Stimulated activated CD8-positive, alpha-beta memory T cell treated with anti-CD3 and anti-CD28 coated beads, Interleukin-7, amount 100 ng/mL, for 48 hours (primary cell): Measurements from ENCODE around the gene TP73.

ENCODE experiments used
- DNase-seq, 2 donors: peaks; one replicate each; pipeline ENCODE4 v3.0.0-alpha.2; 2020; ENCODE audit warnings: low read depth in 1 of 2; ENCODE audit errors: extremely low read depth in 1 of 2

TP73 gene

GRCh38 chr1:3776231-3776961 is 124.1 kb downstream of the TP73 start:
- DNase-seq = no peak

GRCh38 chr1:3777078-3777547 is 124.8 kb downstream of the TP73 start:
- DNase-seq = no peak

GRCh38 chr1:3777647-3778589 is 125.6 kb downstream of the TP73 start:
- DNase-seq = no peak

DNA sequence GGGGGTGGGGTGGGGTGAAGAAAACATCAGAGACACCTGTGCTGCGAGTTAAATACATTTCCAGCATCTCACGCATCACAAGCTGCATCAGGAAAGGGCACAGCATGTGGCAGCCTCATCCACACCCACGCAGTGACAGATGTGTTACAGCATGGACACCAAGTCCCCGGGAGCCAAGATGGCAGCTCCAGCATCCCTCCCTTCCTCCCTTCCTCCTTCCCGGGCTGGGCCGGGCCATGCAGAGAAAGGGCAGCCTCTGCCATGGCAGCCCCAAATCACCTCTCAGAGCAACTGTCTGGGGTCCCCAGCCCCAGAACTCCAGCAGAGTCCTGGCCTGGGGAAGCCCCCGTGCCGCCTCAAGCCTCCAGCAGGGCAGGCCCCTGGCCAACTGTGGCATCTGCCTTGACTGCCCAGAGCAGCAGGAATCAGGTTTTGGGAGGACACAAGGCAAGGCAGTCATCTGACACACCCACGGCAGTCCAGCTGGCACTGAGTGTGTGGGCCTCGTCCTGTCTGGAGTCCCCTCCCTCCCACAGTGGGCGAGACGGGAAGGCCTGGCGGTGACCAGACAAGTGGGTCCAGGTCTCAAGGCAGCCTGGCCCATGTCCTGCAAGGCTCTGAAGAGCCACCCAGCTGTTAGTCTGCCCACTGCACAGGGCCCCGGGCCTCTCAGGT is 126.4 kb downstream of the TP73 start:
- no peak for DNase-seq

DNA sequence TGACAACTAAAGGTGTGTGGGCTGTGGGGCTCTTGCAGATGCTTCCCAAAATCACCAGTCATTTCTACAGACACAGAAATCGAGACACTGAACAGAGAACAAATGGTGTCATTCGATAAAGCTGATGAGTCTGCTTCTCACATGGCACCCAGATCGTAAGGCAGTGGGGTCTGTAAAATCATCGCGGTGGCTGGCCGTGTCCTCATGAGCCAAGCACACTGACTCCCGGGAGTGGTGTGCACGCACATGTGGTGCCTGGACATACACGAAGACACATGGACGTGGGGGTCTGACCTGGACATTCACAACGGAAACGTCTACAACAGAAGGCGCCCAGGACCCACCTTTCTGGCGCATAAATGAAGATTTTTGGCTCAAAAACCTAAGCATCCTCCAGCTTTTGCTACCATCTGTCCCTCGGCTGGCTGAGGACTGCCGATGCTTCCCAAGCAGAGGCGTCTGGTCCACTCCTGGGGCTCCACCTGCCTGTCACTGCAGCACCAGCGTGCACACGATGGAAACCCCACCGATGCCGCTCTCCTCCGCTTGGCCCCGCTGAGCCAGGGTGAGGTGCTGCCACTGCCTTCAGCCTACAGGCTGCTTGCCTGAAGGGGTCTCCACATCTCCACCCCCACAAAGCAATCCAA is 127.1 kb downstream of the TP73 start:
- DNase-seq = no peak

GRCh38 chr1:3779912-3780416 is 127.6 kb downstream of the TP73 start:
- no peak for DNase-seq

- DNase-seq = no peak
These were observed 128.6 kb downstream of the TP73 start for GRCh38 chr1:3780901-3781300.

GRCh38 chr1:3783651-3784474 is 131.5 kb downstream of the TP73 start:
- no peak for DNase-seq

DNA sequence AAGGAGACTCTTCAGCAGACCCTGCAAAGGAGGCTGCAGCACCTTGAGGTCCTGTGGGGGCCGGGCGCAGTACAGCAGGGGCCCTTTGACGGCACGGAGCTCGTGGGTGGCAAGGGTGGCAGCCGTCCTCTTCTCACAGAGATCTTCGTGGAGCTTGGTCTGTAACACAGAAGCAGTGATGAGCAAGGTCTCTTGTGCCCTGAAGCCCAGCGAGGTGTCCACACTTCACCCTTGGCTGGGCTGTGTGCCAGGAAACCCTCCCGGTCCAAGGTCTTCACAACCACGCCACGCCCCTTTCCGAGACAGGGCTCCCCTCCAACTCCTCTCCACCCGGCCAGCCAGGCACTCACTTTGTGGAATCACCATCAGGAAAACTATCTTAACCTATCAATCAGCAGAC is 132.7 kb downstream of the TP73 start:
- DNase-seq = no peak

- no peak for DNase-seq
These were observed 133.3 kb downstream of the TP73 start for GRCh38 chr1:3785456-3786157.
